ENCODE data around the gene TAOK2.

DNA sequence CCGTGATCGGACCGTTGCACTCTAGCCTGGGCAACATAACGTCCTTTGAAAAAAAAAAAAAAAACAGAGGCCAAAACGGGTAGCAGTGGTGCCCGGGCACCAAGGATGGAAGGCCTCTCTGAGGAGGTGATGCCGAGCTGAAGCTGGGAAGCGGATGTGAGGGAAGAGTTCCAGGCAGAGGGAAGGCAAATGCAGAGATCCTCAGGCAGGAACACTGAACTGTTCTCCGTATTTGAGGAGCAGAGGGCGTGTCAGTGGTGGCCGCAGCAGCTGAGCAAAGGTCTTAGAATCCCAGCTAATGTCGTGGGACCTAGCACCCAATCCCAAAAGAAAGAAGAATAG lies 47.0 kb upstream of the TAOK2 start:
- TF ChIP-seq YY1 (IDR thresholded peaks at IDR 0.05; ENCODE audit: insufficient read depth, insufficient read length) (no peak), SUZ12 (IDR thresholded peaks at IDR 0.05; ENCODE audit: extremely low read depth, insufficient read depth, insufficient read length) (no peak), ZNF274 (IDR thresholded peaks at IDR 0.05; ENCODE audit: low read depth, low read length) (no peak)

Data from NT2/D1 (cell line).